ENCODE results near the gene CHRNA4.

DNA sequence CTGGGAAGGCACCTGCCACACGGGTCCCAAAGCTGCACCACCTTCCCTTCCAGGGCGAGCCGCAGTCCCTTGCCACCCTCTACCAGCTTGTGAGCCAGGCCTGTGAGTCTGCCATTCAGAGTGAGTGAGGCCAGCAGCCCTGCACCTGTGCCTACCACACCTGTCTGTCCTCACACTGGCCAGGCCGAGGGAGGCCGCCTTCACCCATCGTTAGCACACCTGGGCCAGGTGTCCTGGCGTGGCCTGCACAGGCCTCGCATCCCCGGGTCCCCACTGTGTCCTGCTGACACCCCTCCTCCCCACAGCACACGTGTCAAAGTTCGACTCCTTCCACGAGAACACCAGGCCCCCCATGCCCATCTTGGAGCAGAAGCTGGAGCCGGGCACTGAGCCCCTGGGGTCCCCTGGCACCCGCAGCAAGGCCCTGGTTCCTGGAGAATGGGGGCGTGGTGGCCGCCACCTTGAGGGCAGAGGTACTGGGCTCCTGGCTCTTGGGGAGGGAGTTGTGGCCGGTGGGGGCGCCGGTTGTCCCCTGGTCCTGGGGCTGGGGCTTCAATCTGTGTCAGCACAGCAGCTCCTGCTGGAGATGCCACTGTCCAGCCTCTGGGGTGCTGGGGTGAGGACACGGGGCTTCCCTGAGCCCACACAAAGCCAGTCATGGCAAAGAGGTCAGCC is 33.0 kb downstream of the CHRNA4 start:
- TF ChIP-seq POLR2A (IDR thresholded peaks at IDR 0.05), result no peak
- TF ChIP-seq, protein P1, sequence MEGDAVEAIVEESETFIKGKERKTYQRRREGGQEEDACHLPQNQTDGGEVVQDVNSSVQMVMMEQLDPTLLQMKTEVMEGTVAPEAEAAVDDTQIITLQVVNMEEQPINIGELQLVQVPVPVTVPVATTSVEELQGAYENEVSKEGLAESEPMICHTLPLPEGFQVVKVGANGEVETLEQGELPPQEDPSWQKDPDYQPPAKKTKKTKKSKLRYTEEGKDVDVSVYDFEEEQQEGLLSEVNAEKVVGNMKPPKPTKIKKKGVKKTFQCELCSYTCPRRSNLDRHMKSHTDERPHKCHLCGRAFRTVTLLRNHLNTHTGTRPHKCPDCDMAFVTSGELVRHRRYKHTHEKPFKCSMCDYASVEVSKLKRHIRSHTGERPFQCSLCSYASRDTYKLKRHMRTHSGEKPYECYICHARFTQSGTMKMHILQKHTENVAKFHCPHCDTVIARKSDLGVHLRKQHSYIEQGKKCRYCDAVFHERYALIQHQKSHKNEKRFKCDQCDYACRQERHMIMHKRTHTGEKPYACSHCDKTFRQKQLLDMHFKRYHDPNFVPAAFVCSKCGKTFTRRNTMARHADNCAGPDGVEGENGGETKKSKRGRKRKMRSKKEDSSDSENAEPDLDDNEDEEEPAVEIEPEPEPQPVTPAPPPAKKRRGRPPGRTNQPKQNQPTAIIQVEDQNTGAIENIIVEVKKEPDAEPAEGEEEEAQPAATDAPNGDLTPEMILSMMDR (IDR thresholded peaks at IDR 0.05), result no peak
